T47D (cell line): ENCODE measurements around the gene PRXL2B.

Experiments
- DNase-seq, 2 experiments: peaks; one replicate each; pipeline versions ENCODE4 v3.0.0 to v3.0.0-alpha.2; 2011 to 2012; ENCODE audit warnings: low read depth in 1 of 2, low spot score in 1 of 2
- JUND ChIP-seq: IDR thresholded peaks from 2 replicates; pipeline ENCODE4 v1.6.1; 2012; ENCODE audit warnings: low read depth
- in situ Hi-C: cut with HindIII; loops from 2 replicates; pipeline ENCODE4 v1.10.0; 2016; ENCODE audit warnings: low sequenced_read_pairs, low pct_unique_long_range_greater_than_20kb

Gene PRXL2B

GRCh38 chr1:2595812-2596529 is 9.4 kb downstream of the PRXL2B start:
- in situ Hi-C loops: no loop called here
- TF ChIP-seq JUND: no peak
- no peak for DNase-seq

GRCh38 chr1:2596530-2597333 is 10.2 kb downstream of the PRXL2B start:
- no peak for TF ChIP-seq JUND
- in situ Hi-C loops: no loop called here
- no peak for DNase-seq

- no peak for DNase-seq
- TF ChIP-seq JUND: no peak
- in situ Hi-C loops: no loop called here
Measured at GRCh38 chr1:2597441-2598328, 11.1 kb downstream of the PRXL2B start.

GRCh38 chr1:2598329-2598931 is 11.9 kb downstream of the PRXL2B start:
- in situ Hi-C loops: no loop called here
- TF ChIP-seq JUND: no peak
- no peak for DNase-seq

- in situ Hi-C loops: no loop called here
- DNase-seq: no peak
- TF ChIP-seq JUND: no peak
Measured at GRCh38 chr1:2601721-2602303, 15.2 kb downstream of the PRXL2B start.

- in situ Hi-C loops: no loop called here
- DNase-seq: no peak
- no peak for TF ChIP-seq JUND
Measured at GRCh38 chr1:2602311-2602835, 15.8 kb downstream of the PRXL2B start.

- TF ChIP-seq JUND: no peak
- DNase-seq: no peak
- in situ Hi-C loops: no loop called here
Measured at GRCh38 chr1:2602866-2603520, 16.4 kb downstream of the PRXL2B start.

- TF ChIP-seq JUND: no peak
- no peak for DNase-seq
- in situ Hi-C loops: no loop called here
Measured at GRCh38 chr1:2603521-2604155, 17.1 kb downstream of the PRXL2B start.

GRCh38 chr1:2604156-2604843 is 17.7 kb downstream of the PRXL2B start:
- TF ChIP-seq JUND: no peak

GRCh38 chr1:2604844-2605508 is 18.4 kb downstream of the PRXL2B start:
- in situ Hi-C loops: no loop called here
- no peak for DNase-seq
- TF ChIP-seq JUND: no peak

More at GRCh38 chr1:2604156-2604843, 17.7 kb downstream of the PRXL2B start:
- in situ Hi-C loops: no loop called here
- no peak for DNase-seq
